ENCODE measurements around the gene AOAH.

- TF ChIP-seq EZH2 (IDR thresholded peaks at IDR 0.05; ENCODE audit: insufficient read depth, poor library complexity, severe bottlenecking) (no peak), EZH2phosphoT487 (IDR thresholded peaks at IDR 0.05; ENCODE audit: insufficient read depth, low read depth) (no peak)
Measured at GRCh38 chr7:36599645-36600313, 124.5 kb downstream of the AOAH start.

All from GM23248 (cell line).